ENCODE data around the gene SPRING1. TPM values are rescaled to one million over a fixed set of nuclear protein-coding genes. Genes with fewer than 3 reads are reported as not detected.

Gene SPRING1
- total RNA-seq, 2 donors from 2014 or later, result 10.7 to 15.8 TPM

GRCh38 chr12:116713527-116713926 is 24.3 kb downstream of the SPRING1 start:
- ATAC-seq (no peak), DNase-seq (no peak)
- intact Hi-C loops (cut with DNase I), result loop anchor here in 1 of 2 donors (10.0 kb wide), 1 partner anchor 719 kb away; no protein-coding TSS in a partner anchor

- ATAC-seq (no peak), DNase-seq (no peak)
- intact Hi-C loops (cut with DNase I), result loop anchor here in 1 of 2 donors (10.0 kb wide), 1 partner anchor 718 kb away; no protein-coding TSS in a partner anchor
Measured at GRCh38 chr12:116712458-116713303, 25.2 kb downstream of the SPRING1 start.

GRCh38 chr12:116710370-116711150 is 27.3 kb downstream of the SPRING1 start:
- DNase-seq (no peak), ATAC-seq (no peak)
- intact Hi-C loops (cut with DNase I), result loop anchor here in 1 of 2 donors (10.0 kb wide), 1 partner anchor 716 kb away; no protein-coding TSS in a partner anchor

- intact Hi-C loops (cut with DNase I), result loop anchor here (5.0 to 10.0 kb wide), 4 partner anchors 315 to 715 kb away; no protein-coding TSS in a partner anchor
- DNase-seq (no peak), ATAC-seq (no peak)
Measured at GRCh38 chr12:116709768-116710167, 28.1 kb downstream of the SPRING1 start.

- ATAC-seq (peak; percentile 79), DNase-seq (peak; percentile 44)
- intact Hi-C loops (cut with DNase I), result loop anchor here (5.0 to 10.0 kb wide), 3 partner anchors 316 to 712 kb away; no protein-coding TSS in a partner anchor
Measured at GRCh38 chr12:116708826-116709756, 28.8 kb downstream of the SPRING1 start.

- DNase-seq (no peak), ATAC-seq (no peak)
- intact Hi-C loops (cut with DNase I), result loop anchor here (5.0 to 10.0 kb wide), 3 partner anchors 317 to 710 kb away; no protein-coding TSS in a partner anchor
Measured at GRCh38 chr12:116707751-116708150, 30.1 kb downstream of the SPRING1 start.

- intact Hi-C loops (cut with DNase I), result loop anchor here (5.0 to 10.0 kb wide), 3 partner anchors 321 to 421 kb away; no protein-coding TSS in a partner anchor
- DNase-seq (peak; percentile 70), ATAC-seq (peak; percentile 80 to 81)
Measured at GRCh38 chr12:116703214-116703795, 34.6 kb downstream of the SPRING1 start.

GRCh38 chr12:116701432-116701831 is 36.4 kb downstream of the SPRING1 start:
- ATAC-seq (no peak), DNase-seq (no peak)
- intact Hi-C loops (cut with DNase I), result loop anchor here (5.0 to 10.0 kb wide), 3 partner anchors 323 to 423 kb away; no protein-coding TSS in a partner anchor

- DNase-seq, result no peak
- ATAC-seq, result no peak
- intact Hi-C loops (cut with DNase I), result loop anchor here (5.0 to 10.0 kb wide), 3 partner anchors 325 to 425 kb away; no protein-coding TSS in a partner anchor
Measured at GRCh38 chr12:116700066-116700465, 37.8 kb downstream of the SPRING1 start.

GRCh38 chr12:116698554-116699075 is 39.3 kb downstream of the SPRING1 start:
- DNase-seq (no peak), ATAC-seq (no peak)
- intact Hi-C loops (cut with DNase I), result loop anchor here in 1 of 2 donors (5.0 kb wide), 1 partner anchor 691 kb away; no protein-coding TSS in a partner anchor

GRCh38 chr12:116698116-116698515 is 39.8 kb downstream of the SPRING1 start:
- intact Hi-C loops (cut with DNase I), result loop anchor here in 1 of 2 donors (5.0 kb wide), 1 partner anchor 691 kb away; no protein-coding TSS in a partner anchor
- ATAC-seq (no peak), DNase-seq (no peak)

GRCh38 chr12:116697716-116698115 is 40.2 kb downstream of the SPRING1 start:
- intact Hi-C loops (cut with DNase I), result loop anchor here in 1 of 2 donors (5.0 kb wide), 1 partner anchor 690 kb away; no protein-coding TSS in a partner anchor
- ATAC-seq (peak; percentile 55 to 59), DNase-seq (no peak)

- ATAC-seq (peak; percentile 7 to 29), DNase-seq (no peak)
- intact Hi-C loops (cut with DNase I), result loop anchor here in 1 of 2 donors (5.0 kb wide), 1 partner anchor 690 kb away; no protein-coding TSS in a partner anchor
Measured at GRCh38 chr12:116697305-116697704, 40.6 kb downstream of the SPRING1 start.

GRCh38 chr12:116695464-116695725 is 42.5 kb downstream of the SPRING1 start:
- ATAC-seq (no peak), DNase-seq (no peak)
- intact Hi-C loops (cut with DNase I), result loop anchor here in 1 of 2 donors (5.0 kb wide), 1 partner anchor 688 kb away; no protein-coding TSS in a partner anchor

GRCh38 chr12:116694653-116695463 is 43.0 kb downstream of the SPRING1 start:
- intact Hi-C loops (cut with DNase I), result loop anchor here in 1 of 2 donors (5.0 kb wide), 1 partner anchor 688 kb away; no protein-coding TSS in a partner anchor
- DNase-seq (no peak), ATAC-seq (peak; percentile 38 to 51)

Data from left cardiac atrium (tissue), 4 donors.